HG03457 (cell line): ENCODE measurements around the gene IRAK2.

ENCODE experiments used
- ATAC-seq: cut with Tn5 transposase; IDR thresholded peaks from one replicate; pipeline ENCODE4 v1.9.1; 2021; ENCODE audit warnings: moderate number of reproducible peaks; ENCODE audit not compliant: unreplicated experiment

Gene IRAK2

GRCh38 chr3:10187944-10188343 lies 23.2 kb downstream of the IRAK2 start:
- no peak for ATAC-seq

DNA sequence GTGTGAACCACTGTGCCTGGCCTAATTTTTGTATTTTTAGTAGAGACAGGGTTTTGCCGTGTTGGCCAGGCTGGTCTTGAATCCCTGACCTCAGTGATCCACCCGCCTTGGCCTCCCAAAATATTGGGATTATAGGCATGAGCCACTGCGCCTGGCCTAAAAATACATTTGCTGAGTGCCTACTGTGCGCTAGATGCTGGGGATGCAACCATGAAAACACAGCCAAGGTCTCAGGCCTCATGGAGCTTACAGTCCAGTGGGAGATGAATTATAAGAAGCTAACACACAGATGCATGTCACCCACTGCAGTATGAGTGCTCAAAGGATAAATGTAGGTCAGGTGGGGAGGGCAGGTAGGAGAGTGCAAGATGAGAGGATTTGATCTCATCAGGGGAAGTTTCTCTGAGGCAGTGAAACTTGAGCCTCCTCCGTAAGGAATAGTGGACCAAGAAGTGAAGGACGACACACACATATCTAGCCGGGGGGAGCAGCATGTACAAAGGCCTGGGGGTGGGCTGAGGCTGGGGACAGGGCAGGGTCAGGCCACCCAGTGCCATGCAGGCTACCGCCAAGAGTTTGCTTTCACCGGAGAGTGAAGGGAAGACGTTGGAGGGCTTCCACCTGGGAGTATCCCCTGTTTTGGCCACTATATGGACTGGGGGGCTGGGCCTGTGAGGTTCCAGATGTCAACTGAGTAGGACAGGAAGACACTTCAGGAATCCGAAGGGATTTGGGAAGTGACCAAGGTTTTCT lies 24.3 kb downstream of the IRAK2 start:
- ATAC-seq = no peak

DNA sequence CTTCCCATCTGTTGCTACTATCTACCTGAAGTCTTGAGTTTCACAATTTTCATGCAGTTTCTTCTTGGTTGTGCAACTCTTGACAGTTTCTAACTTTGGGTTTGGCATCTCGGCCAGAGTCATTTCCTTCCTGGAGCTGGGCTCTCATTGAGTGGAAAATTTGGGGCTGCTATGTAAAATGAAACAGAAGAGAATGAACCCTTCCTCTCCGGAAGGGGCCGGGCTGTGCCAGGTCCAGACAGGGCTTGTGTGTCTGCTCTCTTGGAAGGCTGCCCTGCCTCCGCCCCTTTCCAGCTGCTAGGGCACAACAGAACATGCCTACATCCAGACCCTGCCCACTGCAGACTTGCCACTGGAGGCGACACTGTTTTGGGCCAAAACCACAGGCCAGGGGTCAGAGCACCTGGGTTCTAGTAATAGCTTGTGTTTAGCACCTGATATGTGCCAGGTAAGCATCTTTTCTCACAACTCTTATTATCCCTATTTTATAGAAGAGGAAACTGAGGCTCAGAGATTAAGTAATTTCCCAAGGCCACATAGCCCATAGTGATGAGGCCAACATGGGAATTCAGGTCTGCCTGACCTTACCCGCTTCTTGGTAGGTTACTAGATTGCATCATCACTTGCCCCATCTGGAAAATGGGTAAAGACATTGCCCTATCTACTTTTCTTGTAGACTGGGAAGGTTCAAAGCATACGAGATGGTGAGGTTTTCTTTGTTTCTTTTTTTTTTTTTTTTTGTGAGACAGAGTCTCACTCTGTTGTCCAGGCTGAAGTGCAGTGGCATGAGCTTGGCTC lies 25.0 kb downstream of the IRAK2 start:
- peak; percentile 34 for ATAC-seq

GRCh38 chr3:10192953-10193691 lies 28.4 kb downstream of the IRAK2 start:
- no peak for ATAC-seq

- no peak for ATAC-seq
Measured at GRCh38 chr3:10193692-10194327, 29.1 kb downstream of the IRAK2 start.

DNA sequence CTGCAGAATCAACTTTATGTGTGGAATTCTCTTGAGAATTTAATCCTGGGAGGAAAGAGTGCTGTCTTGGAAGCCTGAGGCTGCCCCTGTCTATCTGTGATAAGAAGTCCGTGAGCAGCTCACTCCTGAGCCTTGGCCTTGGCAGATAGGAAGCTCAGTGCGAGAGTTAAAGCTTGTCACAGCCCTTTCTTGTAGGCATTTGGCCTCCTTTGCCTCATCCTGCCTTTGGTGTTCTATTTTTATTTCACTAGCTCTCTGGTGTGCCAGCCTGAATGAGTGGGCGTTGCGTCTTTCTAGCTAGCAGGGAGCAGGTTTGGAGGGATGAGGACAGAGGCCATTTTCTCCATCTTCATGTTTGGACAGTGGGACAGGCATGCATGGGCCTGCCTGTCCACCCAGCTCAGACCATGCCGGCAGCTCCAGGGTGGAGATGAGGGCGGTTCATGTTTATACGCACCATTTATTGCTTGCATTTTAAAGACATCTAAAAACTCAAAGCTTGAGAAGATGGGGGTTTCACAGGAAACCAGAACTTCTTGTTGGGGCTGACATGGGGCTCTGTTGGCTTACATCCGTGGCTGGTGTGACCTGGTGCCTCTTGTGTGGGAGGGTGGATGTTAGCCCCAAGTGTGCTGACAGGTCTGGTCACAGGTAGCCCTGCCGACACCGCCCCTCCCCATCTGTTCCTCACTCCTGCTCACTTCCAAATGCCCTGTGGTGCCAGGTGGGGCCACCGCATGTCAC lies 29.8 kb downstream of the IRAK2 start:
- no peak for ATAC-seq

- no peak for ATAC-seq
Measured at GRCh38 chr3:10195366-10196089, 30.8 kb downstream of the IRAK2 start.

DNA sequence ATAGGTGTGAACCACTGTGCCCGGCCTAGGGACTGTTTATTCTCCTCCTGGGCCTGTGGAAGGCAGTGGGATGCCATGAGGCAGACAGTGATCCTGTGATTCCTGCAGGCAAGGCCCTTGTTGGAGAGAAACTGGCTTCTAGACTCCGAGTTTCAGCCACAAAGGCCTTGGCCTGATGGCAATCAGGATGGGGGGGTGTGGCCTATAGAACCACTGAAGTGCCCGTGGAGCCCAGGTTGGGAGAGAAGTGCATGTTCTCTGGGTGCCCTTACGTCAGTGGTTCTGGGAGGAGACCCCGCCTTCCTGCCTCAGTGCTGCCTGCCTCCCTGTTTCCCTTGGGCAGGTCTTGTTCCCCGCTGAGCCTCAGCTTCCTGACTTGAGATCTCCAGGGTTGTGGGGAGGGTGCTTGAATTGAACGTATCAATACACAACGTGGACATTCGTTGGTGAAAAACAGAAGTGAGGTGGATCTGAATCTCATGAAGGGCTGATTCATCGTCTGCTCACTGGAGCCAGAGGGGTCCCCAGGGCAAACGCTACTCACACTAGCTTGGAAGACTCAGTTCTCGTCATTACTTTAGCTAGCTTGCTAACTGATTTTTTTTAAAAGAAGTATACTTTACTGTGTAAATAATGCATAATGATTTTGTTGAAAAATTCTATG lies 31.8 kb downstream of the IRAK2 start:
- no peak for ATAC-seq

DNA sequence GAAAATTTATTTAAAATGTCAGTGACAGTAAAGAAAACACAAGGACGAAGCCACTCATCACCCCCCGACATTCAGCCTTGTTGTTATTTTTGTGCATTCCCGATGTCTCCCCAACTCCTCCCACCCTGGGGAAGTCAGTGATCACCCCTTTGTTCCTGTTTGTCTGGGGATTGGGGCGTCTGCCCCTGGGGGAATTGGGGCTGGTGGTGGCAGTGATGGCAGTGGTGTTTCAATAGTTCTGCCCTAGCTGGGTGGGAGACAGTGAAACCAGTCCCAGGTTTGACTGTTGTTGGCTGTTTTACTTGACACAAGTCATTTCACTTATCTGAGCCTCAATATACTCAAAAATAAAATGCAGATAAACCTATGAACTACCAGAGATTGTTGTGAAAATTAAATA lies 33.5 kb downstream of the IRAK2 start:
- no peak for ATAC-seq

DNA sequence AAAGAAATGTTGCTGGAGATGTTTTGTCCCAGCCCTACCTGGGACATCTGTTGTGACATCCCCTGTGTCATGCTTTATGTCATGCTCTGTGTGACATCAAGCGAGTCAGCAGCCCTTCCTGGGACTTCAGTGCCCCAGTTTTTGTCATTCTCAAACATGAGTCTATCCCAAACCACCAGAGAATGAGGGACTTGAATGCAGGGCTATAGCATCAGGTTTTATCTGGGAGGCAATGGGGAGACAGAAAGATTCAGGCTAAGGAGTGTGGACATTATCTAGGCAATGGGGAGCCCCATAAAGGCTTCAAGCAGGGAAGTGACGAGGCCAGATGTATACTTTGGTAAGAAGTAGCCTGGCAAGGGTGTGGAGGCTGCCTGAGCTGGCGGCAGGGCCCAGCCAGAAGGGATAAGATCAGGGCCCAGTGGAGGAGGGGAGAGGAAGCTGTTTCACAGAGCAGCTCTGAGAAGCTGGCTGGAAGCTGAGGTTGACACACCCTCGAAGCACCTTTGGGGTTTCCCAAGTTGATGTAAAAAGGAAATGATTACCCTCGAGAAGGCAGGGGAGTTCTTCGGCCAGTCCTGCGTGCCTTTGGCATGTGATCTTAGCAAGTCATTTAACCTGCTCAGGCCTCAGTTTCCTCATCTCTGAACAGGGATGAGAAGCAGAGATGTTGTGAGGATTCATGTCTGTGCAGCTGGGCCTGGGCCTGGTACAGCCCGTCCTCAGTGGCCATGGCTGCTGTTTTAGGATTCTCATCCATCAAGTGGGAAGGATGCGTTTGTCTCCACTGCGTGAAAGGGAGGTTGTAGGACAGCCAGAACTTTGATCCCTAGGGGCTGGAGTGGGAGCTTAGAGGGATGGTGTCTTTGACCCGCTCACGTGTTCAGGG lies 34.3 kb downstream of the IRAK2 start:
- peak; percentile 58 for ATAC-seq

GRCh38 chr3:10204921-10205320 lies 40.2 kb downstream of the IRAK2 start:
- ATAC-seq = no peak

DNA sequence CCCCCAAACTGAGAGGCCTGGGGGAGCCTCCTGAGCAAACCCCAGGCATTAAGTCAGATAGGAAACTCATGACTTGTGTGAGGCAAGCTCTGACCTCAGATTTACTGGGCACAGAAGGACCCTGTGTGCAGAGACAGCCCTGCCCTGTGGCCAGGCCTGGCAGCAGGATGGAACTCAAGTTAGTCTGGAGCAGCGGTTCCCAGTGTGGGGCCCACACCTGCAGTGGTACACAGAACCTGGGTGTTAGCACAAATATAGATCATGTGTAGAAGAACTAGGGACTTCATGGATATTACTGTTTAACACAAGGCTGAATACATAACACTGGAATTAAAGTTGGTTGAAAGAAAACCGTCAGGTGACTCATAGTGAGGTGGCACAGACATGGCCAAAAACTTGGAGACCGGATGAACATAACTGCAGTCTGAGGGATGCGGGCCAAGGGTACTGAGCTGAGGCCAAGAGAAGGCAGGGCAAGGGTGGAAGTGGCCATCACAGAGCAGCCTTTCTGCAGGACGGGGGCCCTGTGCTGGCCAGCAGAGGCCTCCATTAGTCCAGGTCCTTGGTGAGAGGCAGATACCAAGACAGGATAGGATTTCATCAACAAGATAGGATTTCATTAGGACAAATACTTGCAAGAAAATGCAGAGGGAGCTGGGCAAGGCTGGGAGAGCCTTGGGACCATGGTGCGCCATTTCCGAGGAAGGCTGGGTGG lies 40.9 kb downstream of the IRAK2 start:
- ATAC-seq = no peak

DNA sequence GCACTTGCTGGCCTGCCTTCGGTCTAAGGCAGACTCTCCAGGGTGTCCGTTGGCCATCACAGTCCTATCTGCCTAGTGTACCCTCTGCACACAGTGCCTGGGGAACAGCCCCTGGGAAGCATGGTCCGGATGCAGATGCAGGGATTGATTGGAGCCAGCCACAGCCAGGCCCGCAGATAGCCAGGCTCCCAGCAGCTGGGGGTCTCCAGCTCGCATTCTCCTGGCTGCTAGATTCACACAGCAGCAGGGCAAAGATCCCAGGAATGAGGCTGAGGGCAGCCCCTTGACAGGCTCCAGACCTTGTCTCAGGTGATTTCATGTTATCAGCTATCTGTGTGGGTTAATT lies 41.4 kb downstream of the IRAK2 start:
- ATAC-seq = no peak

DNA sequence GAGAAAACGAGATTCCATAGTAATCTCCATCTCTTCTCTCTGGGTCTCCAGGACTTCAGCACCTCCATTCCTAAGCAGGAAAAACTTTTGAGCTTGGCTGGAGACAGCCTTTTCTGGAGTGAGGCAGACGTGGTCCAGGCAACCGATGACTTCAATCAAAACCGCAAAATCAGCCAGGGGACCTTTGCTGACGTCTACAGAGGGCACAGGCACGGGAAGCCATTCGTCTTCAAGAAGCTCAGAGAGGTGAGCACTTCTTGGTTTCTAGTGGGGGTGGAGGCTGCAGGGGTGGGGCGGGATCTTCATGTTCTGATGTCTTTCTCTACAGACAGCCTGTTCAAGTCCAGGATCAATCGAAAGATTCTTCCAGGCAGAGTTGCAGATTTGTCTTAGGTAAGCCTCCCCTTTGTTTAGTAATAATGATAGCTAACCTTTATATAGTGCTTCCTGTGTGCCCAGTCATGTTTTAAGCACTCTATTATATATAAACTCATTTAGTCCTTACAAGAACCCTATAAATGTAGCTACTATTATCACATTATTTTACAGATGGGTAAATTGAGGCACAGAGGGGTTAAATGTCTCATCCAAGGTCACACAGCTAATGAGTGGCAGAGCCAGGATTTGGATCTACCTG lies 48.6 kb downstream of the IRAK2 start:
- ATAC-seq = no peak

DNA sequence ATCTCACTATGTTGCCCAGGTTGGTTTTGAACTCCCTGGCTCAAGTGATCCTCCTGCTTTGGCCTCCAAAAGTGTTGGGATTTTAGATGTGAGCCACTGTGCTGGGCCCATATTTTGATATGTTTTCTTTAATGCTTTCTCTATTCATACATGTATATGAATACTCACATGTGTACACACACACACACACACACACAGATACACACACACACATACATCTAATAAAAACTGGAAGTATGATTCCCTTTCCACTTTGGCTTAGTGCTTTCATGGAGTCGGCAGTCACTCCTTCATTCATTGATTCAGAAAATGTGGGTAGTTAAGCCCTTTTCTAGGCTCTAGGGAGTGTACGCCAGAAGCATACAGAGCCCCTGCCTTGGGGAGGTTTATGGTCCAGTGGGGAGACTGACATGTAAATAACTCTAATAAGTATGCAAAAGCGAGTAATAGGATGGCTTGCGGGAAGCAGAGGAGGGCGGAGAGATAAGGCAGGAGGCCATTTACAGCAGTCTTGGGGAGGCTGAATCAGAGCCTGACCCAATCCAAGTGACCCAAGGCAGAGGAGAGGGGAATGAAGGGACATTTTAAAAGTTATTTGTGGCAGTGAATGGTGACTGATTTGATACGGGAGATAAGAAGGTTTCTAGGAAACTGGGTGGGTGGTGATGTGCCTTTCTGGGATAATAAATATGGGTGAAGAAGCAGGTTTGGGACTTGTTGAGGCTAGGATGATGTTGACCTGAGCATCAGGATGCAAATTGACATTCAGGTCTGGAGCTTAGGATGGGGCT lies 51.1 kb downstream of the IRAK2 start:
- ATAC-seq = no peak

DNA sequence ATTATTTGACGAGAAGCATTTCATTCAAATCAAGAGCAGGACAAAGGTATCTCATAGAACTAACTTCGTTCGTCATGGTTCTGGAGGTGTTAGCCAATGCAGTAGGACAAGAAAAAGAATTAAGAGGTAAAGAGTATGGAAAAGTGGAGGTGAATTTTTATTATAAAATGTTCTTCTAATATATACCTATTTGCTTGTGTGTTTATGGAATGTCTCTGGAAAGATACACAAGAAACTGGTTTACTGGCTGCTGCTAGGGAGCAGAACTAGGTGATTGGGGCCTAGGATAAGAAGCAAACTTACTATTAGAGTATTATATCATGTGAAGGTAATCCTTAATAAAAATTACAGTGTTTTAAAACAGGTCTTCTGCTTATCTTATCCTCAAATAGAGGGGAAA lies 52.6 kb downstream of the IRAK2 start:
- no peak for ATAC-seq

GRCh38 chr3:10219737-10220136 lies 55.0 kb downstream of the IRAK2 start:
- ATAC-seq = no peak
